BE2C (cell line): Measurements from ENCODE around the gene NEU2.
"Not testable (repeated sequence)": the region's sequence is repeated elsewhere in the genome, so short reads cannot be mapped to it uniquely, and the experiment has no call there.

ENCODE experiments used
- DNase-seq: peaks from one replicate; pipeline ENCODE4 v3.0.0-alpha.2; 2020
- H3K27me3 ChIP-seq: fragments of 250-450 bp; sonication (Bioruptor Pico); 2 replicates; pipeline ENCODE4 v1.5.1; 2020; ENCODE audit warnings: mild to moderate bottlenecking
- H3K36me3 ChIP-seq: fragments of 250-450 bp; sonication (Bioruptor Pico); 2 replicates; pipeline ENCODE4 v1.5.1; 2020; ENCODE audit warnings: mild to moderate bottlenecking
- H3K4me1 ChIP-seq: fragments of 250-450 bp; sonication (Bioruptor Pico); 2 replicates; pipeline ENCODE4 v1.5.1; 2020
- H3K4me3 ChIP-seq: 2 replicates; pipeline ENCODE4 v1.5.1; 2011; ENCODE audit warnings: low read depth, low read length
- H3K9me3 ChIP-seq: fragments of 250-450 bp; sonication (Bioruptor Pico); 2 replicates; pipeline ENCODE4 v1.5.1; 2020
- TF ChIP-seq, protein P1 (sequence below): IDR thresholded peaks from 2 replicates; pipeline ENCODE4 v1.5.1; 2012; ENCODE audit warnings: mild to moderate bottlenecking, low read depth, low read length

Gene NEU2

GRCh38 chr2:233048569-233049193, 16.2 kb downstream of the NEU2 start:
- TF ChIP-seq, protein P1, sequence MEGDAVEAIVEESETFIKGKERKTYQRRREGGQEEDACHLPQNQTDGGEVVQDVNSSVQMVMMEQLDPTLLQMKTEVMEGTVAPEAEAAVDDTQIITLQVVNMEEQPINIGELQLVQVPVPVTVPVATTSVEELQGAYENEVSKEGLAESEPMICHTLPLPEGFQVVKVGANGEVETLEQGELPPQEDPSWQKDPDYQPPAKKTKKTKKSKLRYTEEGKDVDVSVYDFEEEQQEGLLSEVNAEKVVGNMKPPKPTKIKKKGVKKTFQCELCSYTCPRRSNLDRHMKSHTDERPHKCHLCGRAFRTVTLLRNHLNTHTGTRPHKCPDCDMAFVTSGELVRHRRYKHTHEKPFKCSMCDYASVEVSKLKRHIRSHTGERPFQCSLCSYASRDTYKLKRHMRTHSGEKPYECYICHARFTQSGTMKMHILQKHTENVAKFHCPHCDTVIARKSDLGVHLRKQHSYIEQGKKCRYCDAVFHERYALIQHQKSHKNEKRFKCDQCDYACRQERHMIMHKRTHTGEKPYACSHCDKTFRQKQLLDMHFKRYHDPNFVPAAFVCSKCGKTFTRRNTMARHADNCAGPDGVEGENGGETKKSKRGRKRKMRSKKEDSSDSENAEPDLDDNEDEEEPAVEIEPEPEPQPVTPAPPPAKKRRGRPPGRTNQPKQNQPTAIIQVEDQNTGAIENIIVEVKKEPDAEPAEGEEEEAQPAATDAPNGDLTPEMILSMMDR: no peak
- Histone ChIP-seq H3K4me1 (no peaks in the 10 kb centered on the region), H3K27me3 (peaks cover 11% of the 10 kb centered on the region), H3K9me3 (no peaks in the 10 kb centered on the region), H3K36me3 (no peaks in the 10 kb centered on the region), H3K4me3 (no peak overlapping the region)
- no peak for DNase-seq

DNA sequence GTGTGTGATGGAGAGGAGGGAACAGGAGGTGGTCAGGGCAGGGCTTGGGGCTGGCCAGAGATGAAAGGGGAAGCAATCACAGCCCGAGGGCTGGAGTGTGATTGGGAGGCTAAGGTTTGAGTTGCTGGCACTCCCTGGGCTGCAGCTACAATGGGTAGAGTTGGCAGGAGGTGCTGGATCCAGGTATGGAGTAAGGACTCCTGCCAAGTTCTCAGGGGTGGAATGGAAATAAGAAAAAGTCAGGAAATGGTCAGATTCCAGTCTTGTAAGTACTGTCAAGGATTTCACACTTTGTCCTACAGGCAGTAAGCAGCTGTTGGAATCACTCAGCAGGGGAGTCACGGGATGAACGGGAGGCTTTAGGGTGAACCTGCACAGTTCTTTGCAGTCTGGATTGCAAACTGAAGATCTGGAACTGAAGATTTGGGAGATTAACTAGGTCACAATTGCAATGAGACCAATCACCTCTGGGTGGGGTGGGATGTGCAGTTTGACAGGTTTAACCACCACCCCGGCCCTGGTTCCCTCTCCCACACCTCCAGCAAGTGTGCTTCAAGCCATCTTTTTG, 16.8 kb downstream of the NEU2 start:
- DNase-seq: no peak
- Histone ChIP-seq H3K4me3 (no peak overlapping the region), H3K4me1 (no peaks in the 10 kb centered on the region), H3K36me3 (no peaks in the 10 kb centered on the region), H3K27me3 (peaks cover 11% of the 10 kb centered on the region; the same call in 1 of the 2 replicates), H3K9me3 (no peaks in the 10 kb centered on the region)
- TF ChIP-seq, protein P1: no peak

- no peak for DNase-seq
- TF ChIP-seq, protein P1: no peak
- no peak overlapping the region for H3K4me3 ChIP-seq
- H3K9me3 ChIP-seq: no peaks in the 10 kb centered on the region
- H3K27me3 ChIP-seq: 0 out of 2 replicates have a peak, but pooled peaks cover 4% of the 10 kb centered on the region
- no peaks in the 10 kb centered on the region for H3K4me1 ChIP-seq
- no peaks in the 10 kb centered on the region for H3K36me3 ChIP-seq
Measured at GRCh38 chr2:233051241-233052149, 19.0 kb downstream of the NEU2 start.

DNA sequence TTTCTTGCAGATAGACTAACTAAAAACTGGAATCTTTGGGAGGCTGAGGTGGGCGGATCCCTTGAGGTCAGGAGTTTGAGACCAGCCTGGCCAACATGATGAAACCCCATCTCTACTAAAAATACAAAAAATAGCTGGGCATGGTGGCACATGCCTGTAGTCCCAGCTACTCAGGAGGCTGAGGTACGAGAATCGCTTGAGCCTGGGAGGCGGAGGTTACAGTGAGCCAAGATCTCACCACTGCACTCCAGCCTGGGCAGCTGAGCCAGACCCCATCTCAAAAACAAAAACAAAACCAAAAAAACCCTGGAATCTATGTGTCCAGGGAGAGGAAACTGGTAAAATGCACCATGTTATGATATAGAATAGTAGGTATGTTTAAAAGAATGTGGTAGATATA, 20.0 kb downstream of the NEU2 start:
- not testable (repeated sequence) for DNase-seq, H3K27me3 ChIP-seq, H3K4me1 ChIP-seq, H3K9me3 ChIP-seq, H3K4me3 ChIP-seq, H3K36me3 ChIP-seq

GRCh38 chr2:233053928-233054784, 21.7 kb downstream of the NEU2 start:
- no peaks in the 10 kb centered on the region for H3K4me1 ChIP-seq
- H3K4me3 ChIP-seq: no peak overlapping the region
- TF ChIP-seq, protein P1: peak; percentile 91
- DNase-seq: peak; percentile 75
- H3K27me3 ChIP-seq: no peaks in the 10 kb centered on the region
- no peaks in the 10 kb centered on the region for H3K36me3 ChIP-seq
- H3K9me3 ChIP-seq: no peaks in the 10 kb centered on the region

DNA sequence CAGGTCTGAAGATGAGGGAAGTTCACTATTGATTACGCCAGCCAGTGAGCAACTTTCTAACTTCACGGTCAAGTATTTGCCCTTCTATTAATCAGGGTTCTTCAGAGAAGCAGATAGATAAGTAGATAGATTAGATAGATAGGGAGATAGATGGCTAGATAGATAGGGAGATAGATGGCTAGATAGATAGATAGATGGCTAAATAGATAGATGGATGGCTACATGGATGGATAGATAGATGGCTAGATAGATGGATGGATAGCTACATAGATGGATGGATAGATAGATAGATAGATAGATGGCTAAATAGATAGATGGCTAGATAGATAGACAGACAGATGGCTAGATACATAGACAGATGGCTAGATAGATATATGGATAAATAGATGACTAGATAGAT, 22.9 kb downstream of the NEU2 start:
- TF ChIP-seq, protein P1: no peak
- Histone ChIP-seq H3K36me3 (no peaks in the 10 kb centered on the region), H3K4me1 (no peaks in the 10 kb centered on the region), H3K4me3 (no peak overlapping the region), H3K27me3 (no peaks in the 10 kb centered on the region), H3K9me3 (no peaks in the 10 kb centered on the region)
- DNase-seq: no peak
